ENCODE results near the gene ODAD3. TPM values are rescaled to one million over a fixed set of nuclear protein-coding genes. Genes with fewer than 3 reads are reported as not detected.

Gene ODAD3
- total RNA-seq, 1 donor from 2014 or later, result 0.47 TPM

GRCh38 chr19:11448410-11448809, 13.5 kb upstream of the ODAD3 start:
- H3K9me3 Mint-ChIP-seq, result no peaks in the 10 kb centered on the region
- DNase-seq (ENCODE audit: low spot score), result no peak
- Histone ChIP-seq H3K4me2 (no peak overlapping the region), H3K9me3 (ENCODE audit: low read depth) (no peaks in the 10 kb centered on the region), H3K27ac (no peak overlapping the region), H2AFZ (replicated peaks) (no peak overlapping the region), H3K4me3 (no peak overlapping the region), H3K9ac (no peak overlapping the region), H3K4me1 (peaks cover 22% of the 10 kb centered on the region), H3K27me3 (no peaks in the 10 kb centered on the region), H3K36me3 (no peaks in the 10 kb centered on the region), H3F3A (ENCODE audit: low read depth) (peaks cover 24% of the 10 kb centered on the region), H4K20me1 (ENCODE audit: low read depth) (peaks cover 8% of the 10 kb centered on the region), H3K79me2 (ENCODE audit: low read depth) (no peaks in the 10 kb centered on the region)
- peaks cover 4% of the 10 kb centered on the region for H3K27me3 Mint-ChIP-seq (ENCODE audit: insufficient read depth, low read depth)
- H3K4me1 Mint-ChIP-seq, result peaks cover 19% of the 10 kb centered on the region
- peaks cover 6% of the 10 kb centered on the region for H3K36me3 Mint-ChIP-seq
- no peak overlapping the region for H3K4me3 Mint-ChIP-seq
- no peak overlapping the region for H3K27ac Mint-ChIP-seq
- TF ChIP-seq EZH2phosphoT487 (IDR thresholded peaks at IDR 0.05) (no peak), CTCF (IDR thresholded peaks at IDR 0.05) (no peak)

- H3K9me3 ChIP-seq (ENCODE audit: low read depth), result no peaks in the 10 kb centered on the region
- H3K4me3 Mint-ChIP-seq, result no peak overlapping the region
- peaks cover 4% of the 10 kb centered on the region for H3K27me3 Mint-ChIP-seq (ENCODE audit: insufficient read depth, low read depth)
- peaks cover 11% of the 10 kb centered on the region for H4K20me1 ChIP-seq (ENCODE audit: low read depth)
- H3K36me3 Mint-ChIP-seq, result peaks cover 4% of the 10 kb centered on the region
- no peak overlapping the region for H3K4me2 ChIP-seq
- H3K4me1 ChIP-seq, result peaks cover 18% of the 10 kb centered on the region
- H3K4me1 Mint-ChIP-seq, result peaks cover 15% of the 10 kb centered on the region
- no peaks in the 10 kb centered on the region for H3K79me2 ChIP-seq (ENCODE audit: low read depth)
- no peak overlapping the region for H3K4me3 ChIP-seq
- no peak for TF ChIP-seq EZH2 (IDR thresholded peaks at IDR 0.05)
- no peak for TF ChIP-seq CTCF (IDR thresholded peaks at IDR 0.05)
- no peak for TF ChIP-seq EZH2phosphoT487 (IDR thresholded peaks at IDR 0.05)
- H3K27ac Mint-ChIP-seq, result no peak overlapping the region
- peaks cover 24% of the 10 kb centered on the region for H3F3A ChIP-seq (ENCODE audit: low read depth)
- no peak for DNase-seq (ENCODE audit: low spot score)
- H3K36me3 ChIP-seq, result no peaks in the 10 kb centered on the region
- H3K27ac ChIP-seq, result no peak overlapping the region
- H3K27me3 ChIP-seq, result no peaks in the 10 kb centered on the region
- no peak overlapping the region for H2AFZ ChIP-seq (replicated peaks)
- no peak overlapping the region for H3K9ac ChIP-seq
- no peaks in the 10 kb centered on the region for H3K9me3 Mint-ChIP-seq
These were observed 12.7 kb upstream of the ODAD3 start for GRCh38 chr19:11447347-11448262.

GRCh38 chr19:11446652-11447301, 11.9 kb upstream of the ODAD3 start:
- peak; percentile 84 for DNase-seq (ENCODE audit: low spot score)
- Mint-ChIP-seq H3K4me3 (no peak overlapping the region), H3K27me3 (ENCODE audit: insufficient read depth, low read depth) (peaks cover 8% of the 10 kb centered on the region), H3K36me3 (peaks cover 8% of the 10 kb centered on the region), H3K4me1 (peaks cover 6% of the 10 kb centered on the region), H3K27ac (peak overlapping the region; percentile 76), H3K9me3 (no peaks in the 10 kb centered on the region)
- H4K20me1 ChIP-seq (ENCODE audit: low read depth), result peaks cover 15% of the 10 kb centered on the region
- no peaks in the 10 kb centered on the region for H3K79me2 ChIP-seq (ENCODE audit: low read depth)
- H3K4me1 ChIP-seq, result peaks cover 9% of the 10 kb centered on the region
- TF ChIP-seq EZH2 (IDR thresholded peaks at IDR 0.05), result no peak
- TF ChIP-seq EZH2phosphoT487 (IDR thresholded peaks at IDR 0.05), result no peak
- peak; percentile 88 for TF ChIP-seq CTCF (IDR thresholded peaks at IDR 0.05)
- H3K27me3 ChIP-seq, result no peaks in the 10 kb centered on the region
- H3K4me3 ChIP-seq, result no peak overlapping the region
- peaks cover 17% of the 10 kb centered on the region for H3F3A ChIP-seq (ENCODE audit: low read depth)
- no peaks in the 10 kb centered on the region for H3K9me3 ChIP-seq (ENCODE audit: low read depth)
- H3K4me2 ChIP-seq, result no peak overlapping the region
- no peak overlapping the region for H3K9ac ChIP-seq
- H2AFZ ChIP-seq (replicated peaks), result no peak overlapping the region
- no peaks in the 10 kb centered on the region for H3K36me3 ChIP-seq
- H3K27ac ChIP-seq, result no peak overlapping the region

Data from neural progenitor cell (in vitro differentiated cells).